T47D (cell line): ENCODE data around the gene SDK1.
"Not testable (repeated sequence)": the region's sequence is repeated elsewhere in the genome, so short reads cannot be mapped to it uniquely, and the experiment has no call there.

Experiments used
- DNase-seq, 2 experiments: peaks; one replicate each; pipeline versions ENCODE4 v3.0.0 to v3.0.0-alpha.2; 2011 to 2012; ENCODE audit warnings: low read depth in 1 of 2, low spot score in 1 of 2
- JUND ChIP-seq: IDR thresholded peaks from 2 replicates; pipeline ENCODE4 v1.6.1; 2012; ENCODE audit warnings: low read depth
- in situ Hi-C: cut with HindIII; loops from 2 replicates; pipeline ENCODE4 v1.10.0; 2016; ENCODE audit warnings: low sequenced_read_pairs, low pct_unique_long_range_greater_than_20kb

The SDK1 gene

GRCh38 chr7:3721422-3721821 lies 420.4 kb downstream of the SDK1 start:
- in situ Hi-C loops, result no loop called here
- TF ChIP-seq JUND, result no peak
- no peak for DNase-seq

GRCh38 chr7:3722396-3722922 lies 421.4 kb downstream of the SDK1 start:
- DNase-seq, result no peak
- in situ Hi-C loops, result no loop called here
- no peak for TF ChIP-seq JUND

DNA sequence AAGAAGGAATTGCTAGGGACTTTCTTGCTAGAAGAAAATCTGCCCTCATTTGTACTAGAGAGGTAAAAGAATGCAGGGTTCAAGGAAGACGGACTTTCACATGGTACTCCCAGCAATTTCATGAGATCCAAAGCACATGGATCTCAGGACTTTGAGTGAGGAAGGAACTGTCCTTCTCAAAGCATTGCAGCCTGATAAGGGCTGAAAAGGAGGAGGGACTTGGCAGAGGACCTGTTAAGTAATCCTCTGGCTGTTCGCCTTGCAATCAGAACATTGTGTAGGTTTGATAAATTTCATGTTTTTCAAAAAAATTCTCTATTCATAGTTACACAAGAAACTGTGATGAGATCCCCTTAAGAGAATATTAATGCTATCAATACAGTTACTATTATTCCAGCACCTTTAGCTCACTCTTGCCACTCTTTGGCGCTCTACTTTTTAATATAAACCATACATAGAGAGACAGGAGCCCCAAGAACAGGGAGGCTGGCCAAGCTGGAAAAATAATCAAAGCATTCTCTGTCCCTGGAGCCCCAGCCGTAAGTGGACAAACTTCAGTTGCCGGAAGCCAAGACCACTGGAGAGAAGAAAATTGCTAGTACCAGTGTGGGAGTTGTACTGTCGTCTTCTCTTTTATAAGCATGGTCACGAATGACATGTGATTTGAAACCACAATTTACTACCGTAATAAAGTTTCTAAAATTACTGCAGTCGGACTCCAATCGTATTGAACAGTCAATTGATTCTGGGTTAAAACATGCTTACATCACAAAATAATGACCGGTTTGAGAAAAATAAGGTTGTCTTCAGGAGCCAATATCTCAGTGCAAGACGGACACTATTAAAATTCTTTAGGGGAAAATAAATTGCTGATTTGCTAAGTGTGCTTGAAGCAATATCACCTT lies 424.4 kb downstream of the SDK1 start:
- TF ChIP-seq JUND, result no peak
- no peak for DNase-seq
- in situ Hi-C loops, result no loop called here

GRCh38 chr7:3730276-3730675 lies 429.2 kb downstream of the SDK1 start:
- TF ChIP-seq JUND, result no peak
- DNase-seq, result no peak
- in situ Hi-C loops, result no loop called here

DNA sequence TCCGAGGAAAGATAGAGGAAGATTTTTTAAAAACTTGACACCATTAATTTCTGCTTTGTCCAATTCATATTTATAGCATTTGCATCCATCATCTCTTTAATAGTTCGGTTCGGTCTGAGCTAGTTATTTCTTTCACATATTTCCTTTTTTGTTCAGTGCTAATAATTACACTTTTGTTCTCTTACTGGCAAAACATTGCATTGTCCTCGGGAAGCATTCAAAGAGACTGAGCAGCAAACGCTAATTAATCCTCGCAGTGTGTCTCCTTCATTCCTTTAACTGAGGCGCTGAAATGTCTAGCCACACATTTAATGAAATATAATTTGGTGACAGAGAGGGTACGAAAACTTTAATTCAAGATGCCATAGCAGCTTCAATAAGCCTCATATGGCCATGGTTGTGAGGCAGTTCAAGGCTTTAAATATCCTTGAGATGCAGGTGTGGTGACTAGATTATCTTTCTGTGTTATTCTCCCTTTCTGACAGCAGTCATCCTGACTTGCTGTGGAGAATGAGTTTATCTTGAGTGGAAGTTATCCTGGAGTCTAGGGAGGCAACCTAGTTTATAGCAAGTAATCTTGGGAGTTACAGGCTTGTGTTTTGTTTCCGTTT lies 431.4 kb downstream of the SDK1 start:
- no peak for DNase-seq
- no peak for TF ChIP-seq JUND
- in situ Hi-C loops, result no loop called here

DNA sequence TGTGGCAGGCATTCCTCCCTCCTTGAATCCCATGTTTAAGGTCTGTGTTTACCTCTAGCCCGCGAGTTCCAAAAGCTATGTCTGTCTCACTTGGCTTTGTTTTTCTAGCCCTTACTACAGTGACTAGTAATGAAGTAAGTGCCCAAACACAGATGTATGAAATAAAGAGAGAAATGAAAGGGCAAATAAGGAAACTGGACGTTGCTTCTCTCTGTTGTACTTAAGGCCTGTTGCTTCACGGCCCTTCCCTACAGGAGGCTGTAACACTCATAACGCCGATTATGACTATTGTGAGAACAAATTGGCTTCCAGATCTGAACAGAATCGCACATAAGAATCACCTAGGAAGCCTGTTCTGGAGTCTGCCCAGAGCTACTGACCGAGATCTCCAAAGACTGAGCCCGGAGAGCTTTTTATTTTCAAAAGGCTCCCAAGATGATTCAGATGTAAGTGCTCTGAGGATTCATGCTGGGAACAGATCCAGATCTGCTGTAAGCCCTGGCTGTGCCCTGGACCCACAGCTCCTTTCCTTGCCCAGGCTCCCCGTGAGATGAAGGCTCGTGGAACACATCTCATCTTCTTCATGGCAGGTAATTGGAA lies 432.6 kb downstream of the SDK1 start:
- TF ChIP-seq JUND, result no peak
- DNase-seq, result no peak
- in situ Hi-C loops, result no loop called here

GRCh38 chr7:3738964-3739363 lies 437.9 kb downstream of the SDK1 start:
- DNase-seq, result no peak
- in situ Hi-C loops, result no loop called here
- no peak for TF ChIP-seq JUND

DNA sequence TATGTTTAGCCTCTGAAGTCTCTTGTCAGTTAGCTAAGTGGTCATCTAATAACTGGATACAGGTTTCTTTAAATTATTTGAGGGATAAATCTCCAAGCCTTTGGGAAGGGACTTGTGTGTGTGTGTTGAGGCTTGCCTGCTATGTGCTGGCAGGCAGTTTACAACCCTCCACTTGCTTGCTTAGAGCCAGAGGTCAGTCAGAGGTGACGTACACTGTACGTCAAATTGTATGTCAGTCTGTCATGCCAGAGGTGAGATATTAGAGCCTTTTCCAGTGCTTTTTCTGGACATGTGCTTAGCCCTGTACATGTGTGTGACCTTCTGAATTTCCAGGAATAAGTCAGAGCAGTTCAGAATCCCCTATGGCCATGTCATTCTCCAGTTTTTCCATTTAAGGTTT lies 438.9 kb downstream of the SDK1 start:
- TF ChIP-seq JUND, result no peak
- in situ Hi-C loops, result no loop called here
- no peak for DNase-seq

DNA sequence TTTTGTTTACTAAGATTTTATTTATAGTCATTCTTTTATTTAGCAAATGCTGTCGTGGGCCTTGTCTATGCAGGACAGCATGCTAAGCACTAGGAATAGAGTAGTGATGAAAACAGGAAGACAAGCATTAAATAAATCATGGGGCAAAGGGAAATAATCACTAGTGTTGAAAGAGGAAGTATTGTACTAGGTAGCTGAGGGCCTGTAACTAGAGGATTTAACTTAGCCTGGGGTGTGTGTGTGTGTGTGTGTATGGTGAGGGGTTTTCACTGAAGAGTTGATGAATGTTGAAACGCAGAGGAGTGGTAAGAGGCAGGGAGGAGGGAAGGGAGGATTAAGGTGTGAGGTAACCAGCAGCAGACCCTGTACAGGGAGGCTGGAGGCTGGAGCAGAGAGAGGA lies 446.4 kb downstream of the SDK1 start:
- in situ Hi-C loops, result no loop called here
- DNase-seq, result no peak
- TF ChIP-seq JUND, result no peak

DNA sequence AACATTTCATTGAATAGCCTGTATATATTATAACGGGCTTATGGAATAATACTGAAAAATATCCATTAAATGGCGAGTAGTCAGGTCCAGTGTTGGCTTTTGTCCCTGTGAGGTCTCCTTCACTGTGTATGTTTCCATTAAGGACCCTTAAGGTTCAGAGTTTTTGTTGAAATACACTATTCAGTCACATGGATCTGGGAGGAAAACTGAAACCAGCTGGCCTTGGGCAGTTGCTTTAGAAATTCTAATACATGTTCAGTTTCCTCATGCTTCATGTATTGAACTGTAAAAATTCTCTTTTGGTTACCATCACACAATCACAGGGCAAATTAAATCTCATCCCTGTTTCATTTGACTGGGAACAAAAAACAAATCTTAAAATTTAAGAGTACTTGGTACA lies 447.3 kb downstream of the SDK1 start:
- in situ Hi-C loops, result no loop called here
- no peak for TF ChIP-seq JUND
- no peak for DNase-seq

- TF ChIP-seq JUND, result no peak
- DNase-seq, result no peak
- in situ Hi-C loops, result no loop called here
Measured at GRCh38 chr7:3753868-3754267, 452.8 kb downstream of the SDK1 start.

DNA sequence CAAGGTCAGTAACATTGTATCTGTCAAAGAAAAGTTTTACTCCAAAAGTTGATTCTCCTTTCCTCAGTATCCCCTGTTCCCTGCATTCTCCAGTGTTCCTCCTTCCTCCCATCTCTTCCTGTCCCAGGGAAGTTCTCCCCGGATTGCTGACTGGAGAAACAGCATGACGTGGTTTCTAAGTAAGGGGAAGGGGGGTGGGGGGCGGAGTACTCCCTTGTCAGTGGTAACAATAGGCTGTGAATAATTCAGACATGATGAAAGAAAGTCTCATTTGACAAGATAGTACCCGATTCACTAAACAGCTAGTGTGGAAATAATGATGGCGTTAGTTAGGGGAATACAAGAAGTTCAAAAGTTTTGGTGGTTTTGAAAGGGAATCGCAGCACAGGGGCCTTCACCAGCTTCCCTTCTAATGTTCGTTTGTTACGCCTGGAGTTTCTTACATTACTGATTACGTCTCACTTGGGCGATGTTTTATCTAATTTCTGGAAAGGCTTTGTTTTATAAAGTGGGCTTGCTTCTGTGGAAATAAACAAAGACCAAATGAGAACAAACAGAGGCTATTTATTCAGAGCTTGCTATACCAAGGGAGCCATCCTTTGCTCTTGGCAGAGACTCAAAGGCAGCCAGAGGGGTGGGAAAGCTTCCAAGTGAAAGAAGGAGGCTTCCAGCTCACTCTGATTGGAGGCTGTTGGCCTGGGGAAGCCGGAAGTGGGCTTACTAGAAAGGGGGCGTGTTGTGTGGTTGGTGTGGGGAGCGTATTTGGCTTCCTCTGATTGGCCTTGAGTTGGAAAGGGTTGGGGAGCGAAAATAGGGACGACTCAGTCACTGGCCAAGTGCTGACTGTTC lies 453.7 kb downstream of the SDK1 start:
- in situ Hi-C loops, result no loop called here
- no peak for DNase-seq
- no peak for TF ChIP-seq JUND

GRCh38 chr7:3755778-3756453 lies 454.9 kb downstream of the SDK1 start:
- DNase-seq, in situ Hi-C loops: not testable (repeated sequence)
